Natural killer cell treated with Interleukin-12 subunit alpha and Interleukin-12 subunit beta and Interleukin-15 and Interleukin-18, amount 100 ng/mL, for 72 hours (primary cell): Measurements from ENCODE around the gene FOXF1. TPM values are rescaled to one million over a fixed set of nuclear protein-coding genes. Genes with fewer than 3 reads are reported as not detected.

Experiments
- ATAC-seq, 2 donors: fragments of 150-1000 bp; cut with Tn5 transposase in 1 of 2; sonication (Bioruptor Pico), chemical (Tn5 transposase) in 1 of 2; 2 replicates each; pipeline ENCODE4 v1.10.0; 2021
- DNase-seq: peaks from one replicate; pipeline ENCODE4 v3.0.0; 2022; ENCODE audit warnings: low spot score
- H3K27ac Mint-ChIP-seq, 2 donors: 1 replicate in 1 of 2; 2 replicates in 1 of 2; pipeline ENCODE4 v1.8.0; 2022; ENCODE audit warnings: mixed read lengths in 2 of 2, mild to moderate bottlenecking in 1 of 2, moderate library complexity in 1 of 2
- H3K27me3 Mint-ChIP-seq, 2 donors: 1 replicate in 1 of 2; 2 replicates in 1 of 2; pipeline ENCODE4 v1.8.0; 2022; ENCODE audit warnings: mixed read lengths in 2 of 2
- H3K36me3 Mint-ChIP-seq: one replicate; pipeline ENCODE4 v1.8.0; 2022; ENCODE audit warnings: mixed read lengths
- H3K4me1 Mint-ChIP-seq, 2 donors: 1 replicate in 1 of 2; 2 replicates in 1 of 2; pipeline ENCODE4 v1.8.0; 2022; ENCODE audit warnings: low read depth in 2 of 2, mixed read lengths in 2 of 2, mild to moderate bottlenecking in 1 of 2
- H3K4me3 Mint-ChIP-seq: one replicate; pipeline ENCODE4 v1.8.0; 2022; ENCODE audit warnings: mixed read lengths
- H3K9me3 Mint-ChIP-seq: 2 replicates; pipeline ENCODE4 v1.8.0; 2022; ENCODE audit warnings: mixed read lengths
- total RNA-seq, 2 donors: library from RNA; stranded (reverse); gene quantifications; one replicate each; pipeline ENCODE4 v1.2.3, GENCODE V29; 2022

FOXF1 gene
- total RNA-seq, 2 donors from 2014 or later, result not detected

- H3K4me3 Mint-ChIP-seq, result no peak overlapping the region
- DNase-seq (no peak), ATAC-seq (no peak)
- no peaks in the 10 kb centered on the region for H3K27me3 Mint-ChIP-seq
- no peaks in the 10 kb centered on the region for H3K4me1 Mint-ChIP-seq
- H3K9me3 Mint-ChIP-seq, result no peaks in the 10 kb centered on the region
- H3K27ac Mint-ChIP-seq, result no peak overlapping the region
- H3K36me3 Mint-ChIP-seq, result peaks cover 8% of the 10 kb centered on the region
Observed at GRCh38 chr16:86534779-86535615, 24.7 kb downstream of the FOXF1 start.

GRCh38 chr16:86536621-86537020 lies 26.3 kb downstream of the FOXF1 start:
- H3K27ac Mint-ChIP-seq, result no peak overlapping the region
- H3K4me1 Mint-ChIP-seq, result no peaks in the 10 kb centered on the region
- no peaks in the 10 kb centered on the region for H3K27me3 Mint-ChIP-seq
- peaks cover 8% of the 10 kb centered on the region for H3K36me3 Mint-ChIP-seq
- DNase-seq, result no peak
- H3K4me3 Mint-ChIP-seq, result no peak overlapping the region
- H3K9me3 Mint-ChIP-seq, result no peaks in the 10 kb centered on the region
- no peak for ATAC-seq

- Mint-ChIP-seq H3K9me3 (no peaks in the 10 kb centered on the region), H3K27me3 (no peaks in the 10 kb centered on the region), H3K4me1 (no peaks in the 10 kb centered on the region), H3K36me3 (peaks cover 8% of the 10 kb centered on the region), H3K4me3 (no peak overlapping the region), H3K27ac (no peak overlapping the region)
- ATAC-seq (no peak), DNase-seq (no peak)
Observed at GRCh38 chr16:86537486-86537885, 27.2 kb downstream of the FOXF1 start.

GRCh38 chr16:86538196-86538780 lies 28.0 kb downstream of the FOXF1 start:
- Mint-ChIP-seq H3K27ac (no peak overlapping the region), H3K36me3 (peaks cover 8% of the 10 kb centered on the region), H3K4me1 (no peaks in the 10 kb centered on the region), H3K27me3 (no peaks in the 10 kb centered on the region), H3K9me3 (no peaks in the 10 kb centered on the region), H3K4me3 (no peak overlapping the region)
- DNase-seq (no peak), ATAC-seq (no peak)

- Mint-ChIP-seq H3K27me3 (no peaks in the 10 kb centered on the region), H3K4me1 (no peaks in the 10 kb centered on the region), H3K9me3 (no peaks in the 10 kb centered on the region), H3K4me3 (no peak overlapping the region), H3K27ac (no peak overlapping the region), H3K36me3 (peaks cover 8% of the 10 kb centered on the region)
- ATAC-seq (no peak), DNase-seq (no peak)
Observed at GRCh38 chr16:86540894-86541293, 30.6 kb downstream of the FOXF1 start.

GRCh38 chr16:86541560-86541959 lies 31.2 kb downstream of the FOXF1 start:
- no peaks in the 10 kb centered on the region for H3K4me1 Mint-ChIP-seq
- no peak overlapping the region for H3K4me3 Mint-ChIP-seq
- H3K9me3 Mint-ChIP-seq, result no peaks in the 10 kb centered on the region
- H3K27me3 Mint-ChIP-seq, result no peaks in the 10 kb centered on the region
- H3K36me3 Mint-ChIP-seq, result peaks cover 8% of the 10 kb centered on the region
- ATAC-seq, result no peak
- no peak overlapping the region for H3K27ac Mint-ChIP-seq
- DNase-seq, result no peak

- no peak overlapping the region for H3K4me3 Mint-ChIP-seq
- DNase-seq, result no peak
Observed at GRCh38 chr16:86542756-86543750, 32.7 kb downstream of the FOXF1 start.

GRCh38 chr16:86545481-86545880 lies 35.2 kb downstream of the FOXF1 start:
- Mint-ChIP-seq H3K27ac (no peak overlapping the region), H3K36me3 (peaks cover 6% of the 10 kb centered on the region), H3K9me3 (no peaks in the 10 kb centered on the region), H3K4me3 (no peak overlapping the region), H3K4me1 (no peaks in the 10 kb centered on the region), H3K27me3 (no peaks in the 10 kb centered on the region)
- DNase-seq (no peak), ATAC-seq (no peak)

More at GRCh38 chr16:86542756-86543750, 32.7 kb downstream of the FOXF1 start:
- Mint-ChIP-seq H3K4me1 (no peaks in the 10 kb centered on the region), H3K36me3 (peaks cover 10% of the 10 kb centered on the region), H3K27ac (no peak overlapping the region), H3K9me3 (no peaks in the 10 kb centered on the region), H3K27me3 (no peaks in the 10 kb centered on the region)
- ATAC-seq, result no peak

- DNase-seq, result no peak
- ATAC-seq, result no peak
- Mint-ChIP-seq H3K4me3 (no peak overlapping the region), H3K9me3 (no peaks in the 10 kb centered on the region), H3K27ac (no peak overlapping the region), H3K4me1 (no peaks in the 10 kb centered on the region), H3K36me3 (peaks cover 6% of the 10 kb centered on the region), H3K27me3 (no peaks in the 10 kb centered on the region)
Observed at GRCh38 chr16:86545954-86546637, 35.8 kb downstream of the FOXF1 start.

GRCh38 chr16:86546638-86547013 lies 36.3 kb downstream of the FOXF1 start:
- no peaks in the 10 kb centered on the region for H3K4me1 Mint-ChIP-seq
- no peak overlapping the region for H3K4me3 Mint-ChIP-seq
- H3K27ac Mint-ChIP-seq, result no peak overlapping the region
- no peak for ATAC-seq
- no peaks in the 10 kb centered on the region for H3K27me3 Mint-ChIP-seq
- H3K9me3 Mint-ChIP-seq, result no peaks in the 10 kb centered on the region
- no peak for DNase-seq
- peaks cover 6% of the 10 kb centered on the region for H3K36me3 Mint-ChIP-seq

GRCh38 chr16:86547286-86547685 lies 37.0 kb downstream of the FOXF1 start:
- ATAC-seq (no peak), DNase-seq (no peak)
- peaks cover 6% of the 10 kb centered on the region for H3K36me3 Mint-ChIP-seq
- no peaks in the 10 kb centered on the region for H3K4me1 Mint-ChIP-seq
- H3K9me3 Mint-ChIP-seq, result no peaks in the 10 kb centered on the region
- H3K27ac Mint-ChIP-seq, result no peak overlapping the region
- no peak overlapping the region for H3K4me3 Mint-ChIP-seq
- H3K27me3 Mint-ChIP-seq, result no peaks in the 10 kb centered on the region

- Mint-ChIP-seq H3K4me3 (no peak overlapping the region), H3K36me3 (peaks cover 10% of the 10 kb centered on the region), H3K4me1 (peaks cover 6 to 9% of the 10 kb centered on the region in 2 donors), H3K27ac (no peak overlapping the region), H3K9me3 (no peaks in the 10 kb centered on the region), H3K27me3 (no peaks in the 10 kb centered on the region)
- no peak for DNase-seq
- no peak for ATAC-seq
Observed at GRCh38 chr16:86549076-86549892, 39.0 kb downstream of the FOXF1 start.

GRCh38 chr16:86549893-86550190 lies 39.5 kb downstream of the FOXF1 start:
- DNase-seq (no peak), ATAC-seq (peak in 1 of 2 donors; percentile 8)
- Mint-ChIP-seq H3K27me3 (no peaks in the 10 kb centered on the region), H3K4me3 (no peak overlapping the region), H3K36me3 (peaks cover 11% of the 10 kb centered on the region), H3K4me1 (peaks cover 7 to 10% of the 10 kb centered on the region in 2 donors), H3K27ac (no peak overlapping the region), H3K9me3 (no peaks in the 10 kb centered on the region)
